GM21381 (cell line): ENCODE data around the gene CCL25.

Experiments used
- ATAC-seq: cut with Tn5 transposase; IDR thresholded peaks from one replicate; pipeline ENCODE4 v1.9.1; 2021; ENCODE audit warnings: mild to moderate bottlenecking, moderate library complexity; ENCODE audit not compliant: unreplicated experiment

CCL25 gene

GRCh38 chr19:8044018-8044417, 8.5 kb upstream of the CCL25 start:
- no peak for ATAC-seq

GRCh38 chr19:8045872-8046568, 6.5 kb upstream of the CCL25 start:
- ATAC-seq, result no peak

- no peak for ATAC-seq
Observed at GRCh38 chr19:8046569-8047165, 5.9 kb upstream of the CCL25 start.

GRCh38 chr19:8050274-8051096, 2.1 kb upstream of the CCL25 start:
- peak; percentile 77 for ATAC-seq

GRCh38 chr19:8054169-8054568, 1.6 kb downstream of the CCL25 start:
- ATAC-seq, result no peak

- ATAC-seq, result no peak
Observed at GRCh38 chr19:8056533-8056932, 4.0 kb downstream of the CCL25 start.

GRCh38 chr19:8057545-8058270, 5.1 kb downstream of the CCL25 start:
- no peak for ATAC-seq

GRCh38 chr19:8064911-8065874, 12.6 kb downstream of the CCL25 start:
- no peak for ATAC-seq

GRCh38 chr19:8065875-8066261, 13.3 kb downstream of the CCL25 start:
- no peak for ATAC-seq

GRCh38 chr19:8069096-8069973, 16.8 kb downstream of the CCL25 start:
- ATAC-seq, result no peak

GRCh38 chr19:8071912-8072311, 19.4 kb downstream of the CCL25 start:
- ATAC-seq, result no peak

- ATAC-seq, result no peak
Observed at GRCh38 chr19:8074501-8074900, 21.9 kb downstream of the CCL25 start.

- ATAC-seq, result no peak
Observed at GRCh38 chr19:8075158-8076074, 22.9 kb downstream of the CCL25 start.

GRCh38 chr19:8079988-8080387, 27.4 kb downstream of the CCL25 start:
- ATAC-seq, result no peak

- no peak for ATAC-seq
Observed at GRCh38 chr19:8080832-8081231, 28.3 kb downstream of the CCL25 start.

GRCh38 chr19:8081569-8082550, 29.3 kb downstream of the CCL25 start:
- ATAC-seq, result no peak

GRCh38 chr19:8083141-8083540, 30.6 kb downstream of the CCL25 start:
- ATAC-seq, result no peak
